ENCODE results near the gene TRIM59. TPM values are rescaled to one million over a fixed set of nuclear protein-coding genes. Genes with fewer than 3 reads are reported as not detected.

TRIM59 gene
- total RNA-seq, 4 donors from 2014 or later: 0.57 to 2.5 (median 2.3) TPM

GRCh38 chr3:160473221-160473620, 23.6 kb upstream of the TRIM59 start:
- no peak for TF ChIP-seq CTCF (IDR thresholded peaks at IDR 0.05; ENCODE audit: low read depth)

GRCh38 chr3:160472344-160472743, 22.8 kb upstream of the TRIM59 start:
- no peak for TF ChIP-seq CTCF (IDR thresholded peaks at IDR 0.05; ENCODE audit: low read depth)

- TF ChIP-seq CTCF (IDR thresholded peaks at IDR 0.05; ENCODE audit: low read depth): no peak
Measured at GRCh38 chr3:160471892-160472291, 22.3 kb upstream of the TRIM59 start.

GRCh38 chr3:160470181-160470580, 20.6 kb upstream of the TRIM59 start:
- TF ChIP-seq CTCF (IDR thresholded peaks at IDR 0.05; ENCODE audit: low read depth): no peak

GRCh38 chr3:160464971-160465370, 15.4 kb upstream of the TRIM59 start:
- no peak for TF ChIP-seq CTCF (IDR thresholded peaks at IDR 0.05; ENCODE audit: low read depth)

GRCh38 chr3:160464321-160464720, 14.7 kb upstream of the TRIM59 start:
- no peak for TF ChIP-seq CTCF (IDR thresholded peaks at IDR 0.05; ENCODE audit: low read depth)

GRCh38 chr3:160460033-160460432, 10.4 kb upstream of the TRIM59 start:
- TF ChIP-seq CTCF (IDR thresholded peaks at IDR 0.05; ENCODE audit: low read depth): no peak
